ENCODE data around the gene XAGE2.
"Not testable (repeated sequence)": the region's sequence is repeated elsewhere in the genome, so short reads cannot be mapped to it uniquely, and the experiment has no call there.

Gene XAGE2

DNA sequence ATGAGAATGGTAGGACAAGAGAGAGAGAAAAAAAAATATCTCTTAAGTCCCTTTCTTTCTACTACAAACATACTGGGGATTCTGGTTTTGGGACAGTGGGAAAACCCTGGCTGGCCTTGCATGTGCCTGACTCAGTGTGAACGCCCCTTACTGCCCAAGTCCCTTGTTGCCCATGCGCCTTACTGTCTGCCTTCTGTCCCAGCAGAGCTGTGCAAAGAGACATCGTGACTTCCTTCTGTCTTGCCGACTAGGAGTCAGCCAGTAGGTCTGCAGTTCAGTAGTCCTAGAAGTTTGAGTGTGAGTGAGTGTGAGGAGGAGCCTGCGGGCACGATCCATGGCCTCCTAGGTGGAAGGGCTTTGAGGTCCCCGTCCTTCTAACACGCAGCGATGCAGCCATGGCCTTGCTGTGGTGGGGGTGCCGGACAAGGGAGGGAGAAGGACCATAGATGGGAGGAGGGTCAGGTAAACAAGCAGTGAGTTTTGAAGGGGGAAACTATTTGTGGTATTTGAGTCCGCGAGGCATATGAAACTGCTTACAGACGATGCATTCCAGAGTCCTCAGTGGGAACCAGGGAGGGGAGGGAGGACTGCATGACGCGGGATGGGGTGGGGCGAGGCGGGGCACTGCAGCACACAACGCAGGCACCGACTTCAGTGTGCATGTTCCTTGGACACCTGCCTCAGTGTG is at the start of gene XAGE2:
TSS of gene XAGE2 (plus strand) at position 654 of the 688 bp plus-strand sequence. CDS start 994 bp downstream, outside the sequence.
- DNase-seq: no peak

- no peak for DNase-seq
These were observed 31.4 kb upstream of the XAGE2 start for GRCh38 chrX:52337410-52337809.

DNA sequence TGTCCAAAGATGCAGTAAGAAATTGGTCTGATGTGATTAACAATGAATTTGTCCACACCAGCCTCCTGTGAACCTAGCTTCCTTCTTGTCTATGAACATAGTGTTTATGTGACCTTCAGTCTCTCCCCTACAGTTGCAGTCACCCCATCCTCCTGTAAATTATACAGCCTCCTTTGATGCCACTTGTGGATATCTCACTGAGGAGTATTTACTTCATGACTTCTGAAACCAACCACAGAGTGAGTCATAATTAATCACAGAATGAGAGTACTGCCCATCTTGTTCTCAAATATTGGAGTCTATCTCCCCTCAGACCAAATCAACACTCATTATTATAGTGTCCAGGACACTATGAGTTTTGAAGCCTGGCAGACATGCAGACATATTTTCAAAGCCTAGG is 27.3 kb upstream of the XAGE2 start:
- no peak for DNase-seq

GRCh38 chrX:52343131-52343530 is 25.7 kb upstream of the XAGE2 start:
- not testable (repeated sequence) for DNase-seq

- DNase-seq: not testable (repeated sequence)
These were observed 23.4 kb upstream of the XAGE2 start for GRCh38 chrX:52345402-52345801.

DNA sequence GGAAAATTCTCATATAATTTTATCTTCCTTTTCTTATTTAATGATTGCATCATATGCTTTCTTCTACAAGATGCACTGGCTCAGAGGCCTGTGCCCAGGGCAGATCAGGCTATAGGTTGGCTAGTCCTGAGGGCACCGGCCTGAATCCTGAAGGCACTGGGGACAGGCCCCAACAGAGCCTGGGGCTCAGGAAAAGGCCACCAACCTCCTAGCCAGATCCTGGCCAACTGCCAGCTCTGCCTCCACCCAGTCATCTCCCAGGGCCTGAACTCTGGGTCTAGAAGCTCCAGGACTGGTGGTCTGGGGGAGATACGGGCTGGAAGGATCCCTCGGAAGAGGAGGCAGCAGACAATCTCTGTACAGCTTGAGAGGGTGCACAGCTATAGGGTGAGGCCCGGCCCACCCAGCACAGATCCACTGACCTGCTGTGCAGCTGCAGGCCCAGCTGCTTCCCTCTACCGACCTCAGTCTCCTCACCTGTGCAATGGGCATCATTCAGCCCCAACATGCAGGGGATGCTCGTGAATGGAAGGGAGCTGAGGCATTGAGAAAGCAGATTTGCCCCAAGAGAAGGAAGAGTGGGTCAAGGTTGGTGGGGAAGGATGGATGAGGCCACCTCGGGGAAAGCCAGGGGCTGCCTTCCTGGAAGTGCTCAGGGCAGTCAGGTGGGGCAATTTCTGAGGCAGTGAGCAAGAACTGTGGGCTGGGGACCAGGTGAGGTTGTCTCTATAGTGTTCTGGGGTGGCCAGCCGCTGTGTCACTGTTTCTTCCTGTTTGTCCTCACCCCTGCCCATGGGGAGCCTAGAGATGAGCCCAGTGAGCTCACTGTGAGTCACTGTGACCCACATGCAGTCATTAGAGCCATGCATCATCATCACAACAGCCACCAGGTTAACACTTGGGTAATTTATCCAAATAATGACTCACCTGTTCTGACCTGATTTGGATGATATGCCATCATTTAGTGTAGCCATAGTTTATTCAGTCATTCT is 22.4 kb upstream of the XAGE2 start:
- DNase-seq: no peak

DNA sequence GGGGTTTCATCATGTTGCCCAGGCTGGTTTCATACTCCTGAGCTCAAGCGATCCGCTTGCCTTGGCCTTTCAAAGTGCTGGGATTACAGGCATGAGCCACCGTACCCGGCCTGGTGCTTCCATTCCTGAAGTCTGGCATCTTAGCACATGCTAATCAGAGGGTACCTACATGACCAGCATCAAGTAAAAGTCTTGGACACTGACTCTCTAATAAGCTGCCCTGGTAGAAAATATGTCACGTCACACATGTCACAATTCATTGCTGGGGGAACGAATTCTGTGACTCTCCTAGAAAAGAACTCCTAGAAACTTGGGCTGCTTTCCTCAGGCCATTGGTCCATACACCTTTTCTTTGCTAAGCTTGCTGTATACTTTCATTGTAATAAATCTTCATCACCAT is 19.1 kb upstream of the XAGE2 start:
- DNase-seq: no peak

DNA sequence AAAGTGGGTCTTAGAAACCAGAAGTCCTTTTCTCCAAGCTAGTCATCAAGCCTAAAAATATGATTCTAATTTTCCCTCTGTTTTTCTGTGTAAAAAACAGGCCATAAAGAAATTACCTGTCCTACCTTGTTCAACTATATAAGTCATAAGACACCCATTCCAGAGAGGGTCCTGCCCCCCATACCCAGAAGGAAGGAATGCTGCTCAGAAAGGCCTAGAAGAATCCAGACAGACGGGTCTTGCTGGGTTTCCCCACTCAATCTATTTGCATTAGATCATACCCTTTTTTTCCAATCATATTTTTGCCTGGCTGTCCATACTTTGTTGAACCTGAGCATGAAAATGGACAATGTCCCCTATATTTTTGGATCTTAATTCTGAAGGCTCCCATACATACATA is 16.3 kb upstream of the XAGE2 start:
- no peak for DNase-seq

GRCh38 chrX:52353838-52354237 is 15.0 kb upstream of the XAGE2 start:
- DNase-seq: no peak

DNA sequence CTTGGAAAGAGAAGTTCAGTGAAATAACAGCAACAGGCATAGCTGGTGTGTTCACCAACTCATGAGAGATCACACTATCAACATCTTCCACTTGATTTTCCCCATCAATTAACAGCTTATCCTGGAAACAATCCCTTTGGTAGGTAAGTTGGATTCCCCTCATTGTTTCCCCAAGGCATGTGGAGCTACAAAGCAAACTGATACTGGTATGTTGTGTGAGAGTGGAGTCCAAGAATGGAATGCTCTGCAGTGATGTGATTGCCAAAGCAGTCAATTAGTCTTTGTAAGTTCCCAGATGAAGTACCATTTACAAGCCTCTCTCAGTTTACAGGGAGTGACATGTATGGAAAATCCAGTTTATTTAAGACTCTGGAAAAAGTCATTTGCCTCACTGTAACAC is 13.7 kb upstream of the XAGE2 start:
- DNase-seq: no peak

- no peak for DNase-seq
These were observed 9.1 kb upstream of the XAGE2 start for GRCh38 chrX:52359614-52360232.

- DNase-seq: no peak
These were observed 6.9 kb upstream of the XAGE2 start for GRCh38 chrX:52361941-52362340.

GRCh38 chrX:52363247-52363883 is 5.5 kb upstream of the XAGE2 start:
- no peak for DNase-seq

DNA sequence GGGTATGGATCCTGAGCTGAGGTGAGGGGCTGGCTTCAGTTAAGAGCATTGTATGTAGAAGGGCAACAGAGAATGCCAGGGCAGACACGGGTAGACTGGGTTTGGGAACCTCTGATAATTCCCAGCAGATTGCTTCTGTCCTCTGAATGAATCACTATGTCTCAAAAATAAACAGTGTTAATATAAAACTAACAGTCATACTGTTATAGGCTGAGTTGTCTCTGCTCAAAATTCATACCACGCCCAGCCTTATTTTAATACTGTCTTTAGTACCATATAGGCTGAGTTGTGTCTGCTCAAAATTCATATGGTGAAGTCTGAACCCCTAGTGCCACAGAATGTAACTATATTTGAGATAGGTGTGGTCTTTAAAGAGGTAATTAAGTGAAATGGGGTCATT is 10.0 kb downstream of the XAGE2 start:
- no peak for DNase-seq

GRCh38 chrX:52380993-52381392 is 12.2 kb downstream of the XAGE2 start:
- no peak for DNase-seq

DNA sequence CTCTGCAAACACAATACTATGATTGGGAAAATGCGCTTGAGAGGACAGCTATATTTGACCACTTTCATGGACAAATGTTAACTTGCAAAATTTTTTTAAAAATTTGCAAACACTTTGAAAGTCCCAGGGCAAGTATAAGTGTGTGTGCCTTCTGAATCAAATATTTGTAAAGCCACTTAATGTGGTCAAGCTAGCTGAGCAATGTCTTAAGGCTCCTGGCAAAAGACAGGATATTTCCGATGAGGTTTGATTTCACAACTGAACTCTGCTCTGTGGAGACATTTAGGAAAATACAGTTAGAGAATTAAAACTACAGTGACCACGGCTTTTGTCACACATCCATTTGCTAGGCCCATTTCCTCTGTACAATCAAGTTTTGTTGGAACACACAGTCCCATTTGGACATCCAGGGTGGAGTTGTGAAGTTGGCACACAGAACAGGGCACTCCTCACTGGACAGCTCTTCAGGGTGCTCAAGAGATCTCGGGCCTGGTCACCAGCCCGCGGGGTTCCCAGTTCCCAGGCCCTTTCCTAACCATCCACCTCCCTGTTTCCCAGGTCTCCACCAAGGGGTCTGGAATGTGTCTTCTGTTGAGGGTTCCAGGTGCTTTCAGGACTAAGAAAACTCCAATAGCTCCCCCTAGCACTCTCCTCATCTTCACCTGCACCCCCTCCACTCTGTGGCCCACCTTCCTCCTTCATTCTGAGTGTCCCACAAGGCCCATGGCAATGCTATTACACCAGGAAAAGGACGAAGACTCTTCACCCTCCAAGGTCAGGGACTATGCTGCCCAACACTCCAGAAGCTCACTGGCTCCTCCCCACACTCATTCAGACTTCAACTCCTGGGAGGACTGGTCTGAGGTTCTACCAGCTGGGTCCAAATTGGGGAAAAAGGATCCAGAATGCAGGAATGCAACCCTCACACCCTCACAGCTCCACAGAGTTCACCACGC is 41.9 kb downstream of the XAGE2 start:
- no peak for DNase-seq

GRCh38 chrX:52415304-52415703 is 46.5 kb downstream of the XAGE2 start:
- no peak for DNase-seq

GRCh38 chrX:52416816-52417215 is 48.0 kb downstream of the XAGE2 start:
- DNase-seq: no peak

DNA sequence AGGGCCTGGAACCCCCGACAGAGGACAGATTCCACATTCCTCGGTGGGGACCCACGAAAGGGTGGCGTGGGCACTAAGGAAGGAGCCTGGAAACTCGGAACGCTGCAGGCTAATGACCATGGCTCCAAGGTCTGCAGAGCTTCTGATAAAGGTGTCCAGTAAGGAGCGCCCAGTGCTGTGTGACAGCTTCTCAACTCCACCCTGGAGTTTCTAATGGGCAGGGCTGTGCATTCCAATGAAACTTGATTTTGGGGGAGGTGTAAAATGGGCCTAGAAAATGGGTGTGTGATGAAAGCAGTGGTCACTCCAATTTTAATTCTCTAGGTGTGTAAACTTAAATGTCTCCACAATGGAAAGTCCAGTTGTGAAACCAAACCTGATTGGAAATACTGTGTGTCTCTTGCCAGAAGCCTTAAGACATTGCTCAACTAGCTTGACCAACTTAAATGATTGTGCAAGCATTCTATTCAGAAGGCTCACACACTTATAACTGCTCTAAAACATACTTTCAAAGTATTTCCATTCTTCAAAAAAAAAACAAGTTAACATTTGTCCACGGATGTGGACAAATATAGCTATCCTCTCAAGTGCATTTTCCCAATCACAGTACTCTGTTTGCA is 52.1 kb downstream of the XAGE2 start:
- no peak for DNase-seq

- DNase-seq: no peak
These were observed 54.1 kb downstream of the XAGE2 start for GRCh38 chrX:52422884-52423283.

GRCh38 chrX:52424656-52425055 is 55.8 kb downstream of the XAGE2 start:
- DNase-seq: no peak
